NCI-H526 (cell line): ENCODE data around the gene MPZL1.
A peak's percentile ranks its signal among the peaks of the same experiment; 100 is the strongest.
"Not testable (repeated sequence)": the region's sequence is repeated elsewhere in the genome, so short reads cannot be mapped to it uniquely, and the experiment has no call there.

Experiments
- DNase-seq, 2 experiments: peaks; one replicate each; lab custom pipeline; 2025; lab: John Stamatoyannopoulos, UW

The MPZL1 gene

DNA sequence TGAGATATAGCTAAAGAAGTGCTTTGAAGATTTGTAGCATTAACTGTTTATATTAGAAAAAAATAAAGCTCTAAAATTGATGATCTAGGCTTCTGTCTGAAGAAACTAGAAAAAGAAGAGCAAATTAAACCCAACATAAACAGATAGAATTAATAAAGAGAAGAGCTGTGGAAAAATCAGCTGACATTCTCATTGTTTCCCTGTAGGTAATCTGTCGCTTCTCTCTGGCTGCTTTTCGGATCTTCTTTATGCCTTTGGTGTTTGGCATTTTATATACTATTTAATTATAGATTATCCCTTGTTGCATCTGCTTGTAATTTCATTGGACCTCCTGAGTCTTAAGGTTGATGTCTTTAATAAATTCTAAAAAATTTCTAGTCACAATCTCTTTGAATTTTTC, 59.8 kb downstream of the MPZL1 start:
- no peak for DNase-seq

DNA sequence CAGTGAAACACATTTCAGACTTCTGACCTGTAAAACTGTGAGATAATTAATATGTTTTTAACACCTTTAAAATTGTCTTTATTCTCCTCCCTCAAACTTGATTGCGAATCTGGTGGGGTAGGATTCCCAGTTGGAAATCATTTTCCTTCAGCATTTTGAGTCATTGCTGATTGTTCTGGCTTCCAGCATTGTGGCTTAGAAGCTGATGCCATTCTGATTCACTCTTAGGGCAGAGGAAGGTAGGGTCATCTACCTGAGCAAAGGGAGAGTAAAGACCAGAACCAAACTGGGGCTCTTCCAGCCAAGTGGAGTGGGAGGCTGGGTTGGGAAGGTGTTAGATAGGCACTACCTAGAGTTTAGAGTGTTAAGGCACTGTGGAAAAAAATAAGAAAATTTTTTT, 61.2 kb downstream of the MPZL1 start:
- DNase-seq, result no peak

DNA sequence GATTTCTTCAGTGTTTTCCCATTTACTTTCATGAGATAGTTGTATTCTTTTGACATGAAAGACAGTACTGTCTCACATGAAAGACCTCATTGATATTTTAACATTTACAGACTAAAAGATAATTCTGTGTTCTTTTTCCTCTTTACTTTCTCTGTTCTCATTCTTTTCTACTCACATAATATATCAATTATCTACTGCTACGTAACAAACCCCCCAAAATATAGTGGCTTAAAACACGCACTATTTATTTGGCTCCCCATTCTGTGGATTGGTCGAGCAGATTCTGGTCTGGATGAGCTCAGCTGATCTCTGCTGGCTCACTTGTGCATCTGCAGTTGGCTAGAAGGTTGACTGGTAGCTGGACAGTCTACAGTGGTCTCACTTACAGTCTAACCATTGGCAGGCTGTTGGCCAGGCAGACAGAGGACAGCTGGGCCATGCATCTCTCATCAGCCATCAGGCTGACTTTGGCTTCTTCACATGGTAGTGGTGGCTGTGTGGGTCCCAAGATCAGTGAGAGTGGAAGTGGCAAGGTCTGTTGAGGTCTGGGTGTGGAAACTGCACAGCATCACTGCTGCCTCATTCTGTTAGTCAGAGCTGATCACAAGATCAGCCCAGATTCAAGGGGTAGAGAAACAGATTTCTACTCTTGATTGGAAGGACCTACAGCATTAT, 63.2 kb downstream of the MPZL1 start:
- DNase-seq, result no peak

DNA sequence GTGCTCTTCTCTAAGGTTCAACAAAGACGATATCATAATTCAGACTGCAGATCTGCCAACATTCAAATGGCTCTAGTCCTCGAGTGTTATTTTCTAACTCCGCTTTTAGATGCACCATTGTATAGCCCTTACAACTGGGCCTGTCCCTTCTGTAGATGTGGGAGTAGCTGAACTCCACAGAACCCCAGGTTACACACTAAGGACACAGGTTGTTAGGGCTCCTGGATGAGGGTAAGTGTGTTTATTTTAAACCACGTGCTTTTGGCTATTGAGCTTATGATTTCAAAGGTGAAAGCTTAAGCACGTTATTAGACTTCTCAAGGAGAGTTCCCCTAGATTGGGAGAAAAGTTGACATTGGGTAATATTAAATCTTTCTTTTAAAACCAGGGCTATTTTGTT, 64.7 kb downstream of the MPZL1 start:
- no peak for DNase-seq

DNA sequence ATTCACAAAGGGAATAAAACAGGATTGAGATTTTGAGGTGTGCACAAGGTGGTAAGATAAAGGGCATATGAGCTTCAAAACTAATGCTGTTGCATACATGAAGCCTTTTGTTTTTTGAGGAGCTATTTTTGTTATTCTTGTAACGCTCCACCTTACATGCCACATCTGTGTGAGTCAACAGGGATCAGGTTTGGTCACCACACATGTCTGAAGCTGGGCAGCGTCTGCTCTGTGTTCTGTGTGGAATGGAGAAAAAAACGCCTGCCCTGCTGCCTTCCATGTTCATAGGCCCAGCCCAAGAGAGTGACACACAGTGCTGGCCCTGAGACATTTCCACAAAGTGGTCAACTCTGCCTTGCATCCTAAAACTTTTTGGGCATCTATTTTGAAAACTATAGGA, 67.7 kb downstream of the MPZL1 start:
- no peak for DNase-seq

DNA sequence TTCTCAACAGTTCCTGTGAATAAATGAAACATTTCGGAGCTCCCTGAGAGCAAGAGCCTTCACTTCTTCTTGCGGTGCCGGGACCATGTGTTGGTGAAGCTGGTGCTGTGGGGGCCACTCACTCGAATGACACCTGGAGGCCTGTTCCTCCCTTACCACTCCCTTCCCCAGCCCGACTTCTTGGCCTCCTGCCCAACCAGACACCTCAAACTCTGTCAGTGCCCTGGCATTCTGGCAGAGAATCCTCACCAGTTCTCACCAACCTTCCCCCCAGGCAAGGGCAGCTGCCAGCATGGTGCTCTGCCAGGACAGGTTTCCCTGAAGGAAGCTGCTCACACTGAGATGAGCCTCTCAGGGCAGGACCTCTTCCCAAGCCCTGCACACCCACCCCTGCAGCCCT, 68.3 kb downstream of the MPZL1 start:
- DNase-seq, result no peak

DNA sequence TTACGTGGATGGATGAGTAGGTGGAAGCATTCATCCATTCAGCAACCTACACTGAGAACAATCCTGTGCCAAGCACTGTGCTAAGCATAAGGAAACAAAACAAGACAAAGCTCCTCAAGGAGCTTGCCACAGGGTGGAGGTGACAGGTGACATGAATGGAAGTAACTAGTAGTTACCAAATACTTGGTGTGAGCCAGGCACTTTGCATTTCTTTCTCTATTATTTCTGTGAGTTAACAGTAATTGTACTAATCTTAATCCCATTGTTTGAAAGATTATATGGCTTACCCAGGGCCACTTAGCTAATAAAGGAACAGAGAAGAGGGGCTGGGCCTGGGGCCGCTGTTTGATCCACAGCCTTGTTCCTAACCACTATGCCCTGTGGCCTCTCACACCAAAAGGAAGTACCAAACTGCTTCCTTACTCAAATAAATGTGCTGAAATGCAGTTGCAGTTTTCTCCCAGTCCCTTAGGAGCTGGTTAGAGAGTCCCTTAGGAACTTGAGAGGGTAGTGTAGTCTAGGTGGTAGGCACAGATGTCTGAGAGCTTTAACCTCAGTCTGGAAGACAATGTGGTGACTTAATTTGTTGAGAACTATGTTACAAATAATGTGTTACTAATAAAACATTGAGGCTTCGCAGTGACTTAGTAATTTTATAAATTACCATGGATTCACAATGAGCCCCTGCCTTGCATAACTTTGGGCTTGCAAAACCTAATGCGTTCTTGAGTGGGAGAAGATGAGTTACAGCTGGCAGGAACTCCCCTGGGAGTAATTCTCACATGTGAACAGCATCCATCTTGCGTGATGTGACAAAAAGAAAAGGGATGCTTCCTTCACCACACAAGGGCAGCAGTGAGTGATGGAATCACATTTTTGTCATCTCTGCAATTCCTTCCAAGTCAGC, 69.8 kb downstream of the MPZL1 start:
- DNase-seq, result peak in 1 of 2 experiments; percentile 31

DNA sequence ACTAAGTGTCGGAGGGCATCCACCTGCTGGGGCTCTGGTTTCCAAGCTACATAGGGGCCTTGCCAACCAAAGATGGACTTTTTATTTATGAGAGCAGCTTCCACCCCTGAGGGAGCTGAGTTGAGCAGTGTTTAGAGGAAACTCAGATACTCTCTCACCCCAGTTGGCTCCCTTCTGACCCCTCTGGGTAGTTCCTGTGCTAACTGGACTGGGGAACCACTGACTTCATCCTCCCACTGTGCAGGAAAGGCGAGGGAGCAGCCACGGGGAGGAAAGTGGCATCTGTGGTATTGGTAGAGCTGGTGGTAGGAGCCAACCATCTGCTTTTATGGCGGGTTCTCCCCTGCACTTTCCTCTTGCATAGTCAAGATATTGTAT, 70.4 kb downstream of the MPZL1 start:
- no peak for DNase-seq

DNA sequence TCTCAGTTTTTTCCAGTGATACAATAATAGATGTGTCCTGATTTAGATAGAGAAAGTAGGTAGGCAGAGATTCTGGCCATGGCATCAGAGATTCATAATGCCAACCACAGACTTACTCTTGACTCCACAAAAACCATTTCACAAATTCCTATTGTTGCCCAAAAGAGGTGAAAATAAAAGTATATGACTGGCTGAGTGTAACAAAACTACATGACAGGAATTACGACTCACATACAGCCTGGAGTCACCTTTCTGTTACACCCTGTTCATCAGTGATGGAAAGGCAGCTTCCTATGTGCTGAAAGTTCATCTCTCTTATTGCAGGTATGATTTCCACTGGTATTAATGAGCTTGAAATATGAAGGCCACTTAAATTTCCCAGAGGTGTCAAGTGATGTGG, 72.3 kb downstream of the MPZL1 start:
- DNase-seq, result no peak

DNA sequence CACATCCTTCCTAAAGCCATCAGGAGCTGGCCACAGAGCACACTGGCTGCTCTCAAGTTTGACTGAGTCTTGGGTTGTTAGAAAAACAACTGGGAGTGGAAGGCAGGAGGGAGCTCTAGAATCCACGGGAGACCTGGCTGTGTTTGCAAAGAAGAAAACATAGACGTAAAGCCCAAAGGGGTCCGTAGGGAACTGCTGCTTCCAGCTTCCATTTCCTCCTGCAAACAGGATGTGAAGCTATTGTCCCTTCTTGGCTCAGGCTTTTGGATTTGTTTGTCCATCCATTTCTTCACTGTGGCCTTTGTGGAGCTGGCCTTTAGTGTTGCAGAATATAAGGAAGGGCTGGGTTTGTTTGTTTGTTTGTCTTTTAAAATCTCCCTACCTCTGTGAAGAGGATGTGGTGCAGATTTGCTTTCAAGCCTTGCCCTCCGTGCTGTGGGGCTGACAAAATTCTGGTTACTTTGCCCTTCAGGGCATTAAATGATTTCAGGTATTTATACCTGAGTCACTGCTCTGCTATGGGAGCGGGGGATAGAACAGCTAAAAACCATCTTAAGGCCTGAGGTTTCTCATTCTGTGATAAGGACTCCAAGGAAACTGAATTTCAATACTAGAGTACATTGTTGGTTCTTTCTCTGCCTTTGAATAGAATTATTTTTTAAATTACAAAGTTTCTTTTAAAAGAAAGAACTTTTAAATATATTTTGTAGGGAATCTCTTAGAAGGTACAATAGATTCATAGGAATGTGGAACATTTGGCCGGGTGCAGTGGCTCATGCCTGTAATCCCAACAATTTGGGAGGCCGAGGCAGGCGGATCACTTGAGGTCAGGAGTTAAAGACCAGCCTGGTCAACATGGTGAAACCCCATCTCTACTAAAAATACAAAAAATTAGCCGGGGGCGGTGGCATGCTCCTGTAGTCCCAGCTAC, 74.3 kb downstream of the MPZL1 start:
- DNase-seq, result no peak

DNA sequence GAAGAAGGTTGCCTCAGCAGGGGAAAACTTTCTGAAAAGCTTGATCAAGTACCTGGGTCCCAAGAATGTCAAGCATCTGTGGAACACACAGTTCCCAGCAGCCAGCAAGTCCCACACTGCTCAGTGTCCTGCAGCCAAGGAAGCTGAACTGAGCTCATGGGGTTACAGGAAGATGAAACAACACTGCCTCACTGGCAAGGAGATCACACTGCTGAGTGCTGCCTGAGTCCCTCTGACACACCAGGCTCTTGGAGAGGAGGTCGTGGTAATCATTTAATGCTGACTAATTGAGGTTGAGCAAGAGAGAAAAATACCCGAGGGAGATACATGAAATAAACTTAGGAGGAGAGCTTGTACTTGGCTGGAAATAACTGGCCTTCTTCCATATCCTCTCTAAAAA, 75.2 kb downstream of the MPZL1 start:
- no peak for DNase-seq

DNA sequence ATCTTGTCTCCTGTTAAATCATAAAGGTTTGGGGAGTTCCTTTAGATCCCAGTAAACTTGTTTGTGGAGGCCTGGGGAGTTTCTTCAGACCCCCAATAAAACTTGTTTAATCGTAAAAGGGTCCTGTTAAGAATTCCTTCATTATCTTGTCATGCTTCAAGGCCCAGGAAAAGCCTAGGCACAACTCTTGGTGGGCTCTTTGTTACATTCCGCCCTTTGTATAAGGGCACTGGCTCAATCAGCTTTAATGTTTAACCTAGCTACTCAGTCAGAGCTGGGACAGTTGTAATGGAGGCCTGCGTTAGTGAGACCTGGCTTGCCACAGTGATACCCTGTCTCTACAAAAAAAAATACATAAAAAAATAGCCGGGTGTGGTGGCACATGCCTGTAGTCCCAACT, 77.2 kb downstream of the MPZL1 start:
- no peak for DNase-seq

DNA sequence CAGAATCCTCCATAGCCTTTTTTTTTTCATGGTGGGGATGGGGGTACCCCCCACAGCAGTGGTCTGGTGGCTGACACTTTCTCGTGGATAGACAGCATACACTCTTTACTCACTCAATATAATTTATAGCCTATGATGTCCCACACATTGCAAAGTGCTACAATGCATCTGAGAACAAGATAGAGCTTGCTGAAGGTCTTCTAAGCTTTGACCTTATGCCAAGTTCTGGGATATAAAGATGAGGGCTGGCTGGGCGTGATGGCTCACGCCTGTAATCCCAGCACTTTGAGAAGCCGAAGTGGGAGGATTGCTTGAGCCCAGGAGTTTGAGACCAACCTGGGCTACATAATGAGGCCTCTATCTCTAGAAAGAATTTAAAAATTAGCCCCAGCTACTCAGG, 78.0 kb downstream of the MPZL1 start:
- no peak for DNase-seq

DNA sequence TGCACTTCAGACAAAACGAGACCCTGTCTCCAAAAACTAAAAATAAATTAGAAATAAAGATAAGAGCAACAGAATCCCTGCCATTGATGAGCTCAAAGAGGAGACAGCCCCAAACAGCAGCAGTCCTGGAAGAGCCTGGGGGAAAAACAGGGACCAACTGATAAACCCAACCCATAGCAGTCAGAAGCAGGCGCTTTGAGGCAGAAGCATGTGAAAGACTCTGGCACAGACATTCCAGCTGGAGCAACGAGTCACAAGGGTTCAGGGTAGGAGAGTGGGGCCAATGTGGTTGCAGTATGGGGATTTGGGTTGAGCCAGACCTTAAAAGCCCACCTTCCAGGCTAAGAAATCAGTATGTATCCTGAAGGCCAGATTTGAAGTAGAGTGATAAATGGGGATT, 78.5 kb downstream of the MPZL1 start:
- DNase-seq, result no peak

DNA sequence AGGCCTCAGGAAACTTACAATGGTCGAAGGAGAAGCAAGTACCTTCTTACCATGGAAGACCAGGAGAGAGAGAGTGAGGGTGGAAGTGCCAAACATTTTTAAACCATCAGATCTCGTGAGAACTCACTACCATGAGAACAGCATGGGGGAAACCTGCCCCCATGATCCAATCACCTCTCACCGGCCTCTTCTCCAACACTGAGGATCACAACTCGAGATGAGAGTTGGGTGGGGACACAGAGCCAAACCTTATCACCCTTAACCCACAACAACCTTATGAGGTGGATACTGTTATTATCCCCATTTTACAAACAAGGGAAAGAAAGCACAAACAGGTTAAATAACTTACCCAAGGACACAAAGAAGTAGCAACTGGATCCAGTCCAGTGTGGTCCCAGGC, 80.5 kb downstream of the MPZL1 start:
- DNase-seq, result no peak

DNA sequence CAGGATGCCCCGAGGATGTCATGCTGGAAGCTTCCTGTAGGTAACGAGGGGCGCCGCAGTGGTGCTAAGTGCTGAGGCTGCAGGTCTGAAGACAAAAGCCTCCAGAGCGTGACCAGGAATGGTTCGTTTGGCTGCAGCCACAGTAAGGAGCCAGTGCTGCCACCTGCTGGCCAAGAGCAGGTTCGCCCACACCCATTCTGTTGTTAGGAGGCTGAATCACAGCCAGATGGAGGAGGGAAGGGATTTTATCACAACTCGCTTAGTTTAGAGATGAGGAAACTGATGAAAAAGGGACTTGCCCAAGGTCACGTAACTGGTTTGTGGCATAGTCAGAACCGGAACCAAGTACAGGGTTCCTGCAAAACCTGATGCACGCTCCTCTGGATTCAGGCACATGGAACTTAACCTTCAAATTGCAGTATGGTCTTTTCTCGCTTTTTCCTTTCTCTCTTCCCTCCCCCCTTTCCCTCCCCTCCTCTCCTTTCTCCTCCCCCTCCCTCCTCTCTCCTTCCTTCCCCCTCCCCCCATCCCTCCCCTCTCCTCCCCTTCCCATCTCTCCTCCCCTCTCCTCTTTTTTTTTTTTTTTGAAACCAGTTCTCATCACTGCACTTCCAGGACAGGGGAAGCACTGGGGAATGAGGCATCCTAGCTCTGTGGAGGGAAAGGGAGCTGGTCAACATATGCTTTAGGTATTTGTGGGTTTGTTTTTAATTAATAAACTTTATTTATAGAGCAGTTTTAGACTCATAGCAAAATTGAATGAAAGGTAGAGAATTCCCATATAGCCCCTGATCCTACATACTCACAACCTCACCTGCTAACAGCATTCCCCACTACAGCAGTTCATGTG, 81.8 kb downstream of the MPZL1 start:
- DNase-seq, result peak; percentile 94 to 99

DNA sequence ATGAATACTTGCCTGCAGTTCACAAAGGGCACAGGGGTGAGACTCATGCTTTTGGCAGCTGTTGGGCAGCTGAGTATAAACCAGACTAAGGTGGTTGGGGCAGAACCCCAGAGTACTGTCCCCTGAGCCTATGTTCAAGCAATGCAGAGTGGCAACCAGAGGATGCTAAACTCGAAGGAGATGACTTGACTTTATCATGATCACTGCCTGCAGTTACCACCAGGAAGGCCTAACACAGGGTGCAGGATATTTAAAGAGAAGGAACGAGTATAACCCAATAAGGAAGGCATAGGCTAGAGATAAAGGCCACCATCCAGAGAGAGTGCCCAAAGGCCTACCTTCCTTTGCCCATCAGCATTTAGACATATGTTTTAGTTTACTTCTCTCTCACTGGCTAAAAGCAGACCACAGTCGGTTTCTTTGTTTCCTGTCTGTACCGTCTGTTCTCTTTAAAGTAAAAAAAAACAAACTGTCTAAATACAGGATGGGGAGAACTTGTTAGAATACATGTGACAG, 83.3 kb downstream of the MPZL1 start:
- DNase-seq, result no peak

DNA sequence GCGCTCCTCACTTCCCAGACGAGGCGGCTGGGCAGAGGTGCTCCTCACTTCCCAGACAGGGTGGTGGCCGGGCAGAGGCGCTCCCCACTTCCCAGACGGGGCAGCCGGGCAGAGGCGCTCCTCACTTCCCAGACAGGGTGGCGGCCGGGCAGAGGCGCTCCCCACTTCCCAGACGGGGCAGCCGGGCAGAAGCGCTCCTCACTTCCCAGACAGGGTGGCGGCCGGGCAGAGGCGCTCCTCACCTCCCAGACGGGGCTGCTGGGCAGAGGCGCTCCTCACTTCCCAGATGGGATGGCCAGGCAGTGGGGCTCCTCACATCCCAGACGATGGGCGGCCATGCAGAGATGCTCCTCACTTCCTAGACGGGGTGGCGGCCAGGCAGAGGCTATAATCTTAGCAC, 84.5 kb downstream of the MPZL1 start:
- not testable (repeated sequence) for DNase-seq

DNA sequence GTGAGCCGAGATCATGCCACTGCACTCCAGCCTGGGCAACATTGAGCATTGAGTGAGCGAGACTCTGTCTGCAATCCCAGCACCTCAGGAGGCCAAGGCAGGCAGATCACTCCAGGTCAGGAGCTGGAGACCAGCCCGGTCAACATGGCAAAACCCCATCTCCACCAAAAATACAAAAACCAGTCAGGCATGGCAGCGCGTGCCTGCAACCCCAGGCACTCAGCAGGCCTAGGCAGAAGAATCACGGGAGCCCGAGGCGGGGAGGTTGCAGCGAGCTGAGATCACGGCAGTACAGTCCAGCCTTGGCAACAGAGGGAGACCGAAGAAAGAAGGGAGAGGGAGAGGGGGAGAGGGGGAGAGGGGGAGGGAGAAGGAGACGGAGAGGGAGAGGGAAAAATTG, 84.9 kb downstream of the MPZL1 start:
- DNase-seq, result not testable (repeated sequence)

DNA sequence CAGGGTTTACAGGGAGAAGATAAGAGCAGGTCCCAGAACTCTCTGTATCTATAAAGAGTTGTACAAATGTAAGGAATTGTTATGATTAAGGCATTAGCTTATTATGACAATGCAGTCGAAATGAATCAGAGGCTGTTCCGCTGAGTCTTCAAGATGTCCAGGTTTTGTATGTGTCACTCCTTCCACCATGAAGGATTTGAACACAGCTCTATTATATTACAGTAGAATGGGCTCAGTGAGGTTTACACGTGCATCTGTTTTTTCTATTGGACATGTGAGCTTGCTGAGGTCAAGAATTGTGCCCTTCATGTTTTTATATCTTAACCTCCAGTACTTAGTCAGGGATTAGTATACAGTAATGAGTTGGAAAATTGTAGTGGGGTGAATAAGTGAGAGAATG, 86.3 kb downstream of the MPZL1 start:
- DNase-seq, result no peak

DNA sequence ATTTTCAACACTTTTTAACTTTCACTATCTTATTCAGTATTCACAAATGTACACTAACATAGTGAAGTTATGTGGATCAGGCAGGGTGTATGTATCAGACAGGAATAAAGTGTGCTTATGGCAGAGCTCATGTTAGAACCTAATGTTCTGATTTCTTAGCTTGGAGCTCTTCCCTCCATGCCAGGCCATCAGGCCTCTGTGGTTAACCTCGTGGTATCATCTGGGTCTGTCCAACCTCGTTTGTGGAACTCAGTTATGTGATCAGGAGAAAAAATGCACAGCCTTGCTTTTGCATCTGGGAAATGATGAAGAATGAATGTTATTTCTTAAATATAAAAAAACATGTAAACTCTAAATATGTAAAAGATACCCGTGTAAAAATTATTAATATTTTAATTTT, 86.9 kb downstream of the MPZL1 start:
- DNase-seq, result no peak
